NCI-H1436 (cell line): ENCODE results near the gene NTPCR.
"Not testable (repeated sequence)": the region's sequence is repeated elsewhere in the genome, so short reads cannot be mapped to it uniquely, and the experiment has no call there.

Source experiments
- DNase-seq: peaks from one replicate; lab custom pipeline; 2025; lab: John Stamatoyannopoulos, UW

The NTPCR gene

GRCh38 chr1:232927166-232927565, 23.2 kb upstream of the NTPCR start:
- not testable (repeated sequence) for DNase-seq

- DNase-seq, result no peak
Observed at GRCh38 chr1:232927830-232928505, 22.4 kb upstream of the NTPCR start.

GRCh38 chr1:232932486-232933425, 17.7 kb upstream of the NTPCR start:
- DNase-seq, result no peak

GRCh38 chr1:232936941-232937340, 13.5 kb upstream of the NTPCR start:
- no peak for DNase-seq

- no peak for DNase-seq
Observed at GRCh38 chr1:232937741-232938375, 12.6 kb upstream of the NTPCR start.

GRCh38 chr1:232938926-232939325, 11.5 kb upstream of the NTPCR start:
- no peak for DNase-seq

- DNase-seq, result no peak
Observed at GRCh38 chr1:232939748-232940147, 10.7 kb upstream of the NTPCR start.

- DNase-seq, result no peak
Observed at GRCh38 chr1:232940262-232940661, 10.1 kb upstream of the NTPCR start.

GRCh38 chr1:232942413-232943294, 7.8 kb upstream of the NTPCR start:
- no peak for DNase-seq

GRCh38 chr1:232943679-232944252, 6.6 kb upstream of the NTPCR start:
- DNase-seq, result no peak

- no peak for DNase-seq
Observed at GRCh38 chr1:232944347-232944746, 6.1 kb upstream of the NTPCR start.

GRCh38 chr1:232949636-232950196, 695 bp upstream of the NTPCR start:
- no peak for DNase-seq

GRCh38 chr1:232951180-232951579, 769 bp downstream of the NTPCR start:
- DNase-seq, result no peak

GRCh38 chr1:232951605-232952004, 1.2 kb downstream of the NTPCR start:
- DNase-seq, result no peak

- DNase-seq, result peak; percentile 80
Observed at GRCh38 chr1:232952514-232953499, 2.4 kb downstream of the NTPCR start.

GRCh38 chr1:232954594-232955365, 4.4 kb downstream of the NTPCR start:
- no peak for DNase-seq

- DNase-seq, result no peak
Observed at GRCh38 chr1:232956081-232956480, 5.7 kb downstream of the NTPCR start.

GRCh38 chr1:232958067-232958466, 7.7 kb downstream of the NTPCR start:
- no peak for DNase-seq
